Transverse colon (tissue), 4 donors: ENCODE data around the gene SLC39A11. TPM values are rescaled to one million over a fixed set of nuclear protein-coding genes. Genes with fewer than 3 reads are reported as not detected.

ENCODE experiments used
- DNase-seq: peaks from one replicate; pipeline ENCODE4 v3.0.0-alpha.2; 2019
- H3K27ac ChIP-seq, 4 donors: fragments of 200-600 bp; sonication (generic); 2 replicates each; pipeline ENCODE4 v1.5.1; 2016 to 2018; ENCODE audit warnings: inconsistent platforms in 4 of 4
- H3K27me3 ChIP-seq: fragments of 200-600 bp; sonication (generic); 2 replicates; pipeline ENCODE4 v1.5.1; 2017; ENCODE audit warnings: inconsistent platforms
- H3K36me3 ChIP-seq, 4 donors: fragments of 200-600 bp; sonication (generic); 2 replicates each; pipeline ENCODE4 v1.5.1; 2017 to 2019; ENCODE audit warnings: inconsistent platforms in 4 of 4
- H3K4me1 ChIP-seq, 4 donors: fragments of 200-600 bp; sonication (generic); 2 replicates each; pipeline ENCODE4 v1.5.1; 2017 to 2020; ENCODE audit warnings: inconsistent platforms in 4 of 4
- H3K4me3 ChIP-seq, 4 donors: fragments of 200-600 bp; sonication (generic); 1 replicate in 1 of 4; 2 replicates in 3 of 4; pipeline versions ENCODE4 v1.5.1 to v1.6.1; 2017 to 2019; ENCODE audit warnings: inconsistent platforms in 4 of 4
- H3K9me3 ChIP-seq, 2 donors: fragments of 200-600 bp; sonication (generic); 2 replicates each; pipeline ENCODE4 v1.5.1; 2017 to 2019; ENCODE audit warnings: inconsistent platforms in 2 of 2
- CTCF ChIP-seq, 5 experiments: fragments of 200-600 bp in 3 of 5; fragments of 450-650 bp in 2 of 5; sonication (generic) in 3 of 5; IDR thresholded peaks; 1 replicate in 2 of 5; 2 replicates in 3 of 5; pipeline ENCODE4 v1.5.1; 2016 to 2017; ENCODE audit warnings: antibody characterized with exemption in 5 of 5, inconsistent platforms in 3 of 5, mild to moderate bottlenecking in 2 of 5, moderate library complexity in 1 of 5
- EP300 ChIP-seq: sonication (generic); formaldehyde crosslinking; IDR thresholded peaks from one replicate; pipeline ENCODE4 v1.6.1; 2017; ENCODE audit warnings: antibody characterized with exemption, low read depth
- POLR2A ChIP-seq: fragments of 450-650 bp; IDR thresholded peaks from one replicate; pipeline ENCODE4 v1.6.1; 2016; ENCODE audit warnings: antibody characterized with exemption, mild to moderate bottlenecking, moderate library complexity
- POLR2AphosphoS5 ChIP-seq, 3 donors: sonication (generic); formaldehyde crosslinking; IDR thresholded peaks; one replicate each; pipeline ENCODE4 v1.6.1; 2016; ENCODE audit warnings: antibody characterized with exemption in 3 of 3
- whole genome bisulfite sequencing, 2 donors: methylation state at CpG; one replicate each; pipeline ENCODE4 v1.1.5; 2018; ENCODE audit warnings: low coverage in 1 of 2; 5-methylcytosine and 5-hydroxymethylcytosine counted together
- in situ Hi-C, 4 donors: fragments of 200-750 bp; cut with MboI; loops; one replicate each; pipeline versions ENCODE4 v1.15.0 to v1.15.1; 2017; ENCODE audit warnings: low sequenced_read_pairs in 3 of 4, low pct_ligation_motif_present in 1 of 4, low pct_unique_long_range_greater_than_20kb in 1 of 4
- intact Hi-C: fragments of 100-400 bp; cut with DNase I; formaldehyde crosslinking; loops from one replicate; pipeline ENCODE4 v1.15.1; 2023; ENCODE audit warnings: low total_unique reads
- total RNA-seq, 4 donors: library from RNA; depleted of rRNA; stranded (reverse); fragments of >200 nt; gene quantifications; one replicate each; pipeline ENCODE4 v1.1.0, GENCODE V29; 2016

Gene SLC39A11
- total RNA-seq, 4 donors from 2014 or later, result 20.7 to 49.7 (median 33.3) TPM

DNA sequence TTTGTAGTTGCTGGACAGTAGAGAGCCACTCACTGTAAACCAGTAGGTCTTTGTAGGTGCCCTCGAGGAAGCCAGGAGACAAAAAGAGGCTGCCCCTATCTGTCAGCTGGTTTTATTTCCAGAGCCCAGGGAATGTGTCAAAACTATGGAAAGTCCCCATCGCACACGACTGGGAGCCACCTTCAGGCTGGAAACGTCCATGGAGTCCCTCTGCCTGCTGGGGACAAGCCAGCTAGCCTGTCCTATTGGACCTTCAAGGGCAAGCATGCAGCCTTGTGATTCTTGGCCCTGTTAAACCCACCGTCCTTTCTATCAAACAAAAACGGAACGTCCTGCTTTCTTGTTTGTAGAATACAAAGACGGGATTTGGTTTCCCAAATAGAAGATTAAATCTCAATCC, 289.8 kb downstream of the SLC39A11 start:
- no peaks in the 10 kb centered on the region for H3K27me3 ChIP-seq
- no peaks in the 10 kb centered on the region for H3K36me3 ChIP-seq
- DNase-seq, result no peak
- H3K27ac ChIP-seq, result no peak overlapping the region
- WGBS, 2 donors, result 80 to 83% methylated on average over 4 to 8 of the region's 8 CpGs
- intact Hi-C loops, result no loop called here
- no peaks in the 10 kb centered on the region for H3K4me1 ChIP-seq
- no peak overlapping the region for H3K4me3 ChIP-seq
- TF ChIP-seq POLR2A, result no peak
- TF ChIP-seq EP300, result no peak
- no peak for TF ChIP-seq CTCF (IDR thresholded peaks at IDR 0.05)
- no peak for TF ChIP-seq POLR2AphosphoS5 (IDR thresholded peaks at IDR 0.05)
- in situ Hi-C loops, result no loop called here
- peaks cover 5% of the 10 kb centered on the region in 2 donors for H3K9me3 ChIP-seq

GRCh38 chr17:72797142-72797541, 295.3 kb downstream of the SLC39A11 start:
- Histone ChIP-seq H3K27ac (no peak overlapping the region), H3K9me3 (peaks cover 5% of the 10 kb centered on the region in 2 donors), H3K4me1 (no peaks in the 10 kb centered on the region), H3K36me3 (no peaks in the 10 kb centered on the region), H3K27me3 (no peaks in the 10 kb centered on the region), H3K4me3 (no peak overlapping the region)
- in situ Hi-C loops (no loop called here), intact Hi-C loops (no loop called here)
- 89 to 100% methylated on average over 2 of the region's 2 CpGs for WGBS, 2 donors
- TF ChIP-seq EP300, result no peak
- TF ChIP-seq CTCF (IDR thresholded peaks at IDR 0.05), result no peak
- TF ChIP-seq POLR2A, result no peak
- TF ChIP-seq POLR2AphosphoS5 (IDR thresholded peaks at IDR 0.05), result no peak
- no peak for DNase-seq

GRCh38 chr17:72795941-72796340, 296.5 kb downstream of the SLC39A11 start:
- H3K27me3 ChIP-seq, result no peaks in the 10 kb centered on the region
- WGBS, 2 donors, result 85 to 90% methylated on average over 2 to 5 of the region's 5 CpGs
- no peak overlapping the region for H3K4me3 ChIP-seq
- in situ Hi-C loops, result no loop called here
- H3K4me1 ChIP-seq, result no peaks in the 10 kb centered on the region
- TF ChIP-seq POLR2A (no peak), CTCF (IDR thresholded peaks at IDR 0.05) (no peak), POLR2AphosphoS5 (IDR thresholded peaks at IDR 0.05) (no peak), EP300 (no peak)
- intact Hi-C loops, result no loop called here
- H3K27ac ChIP-seq, result no peak overlapping the region
- H3K36me3 ChIP-seq, result no peaks in the 10 kb centered on the region
- no peak for DNase-seq
- peaks cover 5 to 7% of the 10 kb centered on the region in 2 donors for H3K9me3 ChIP-seq

GRCh38 chr17:72794152-72794551, 298.3 kb downstream of the SLC39A11 start:
- Histone ChIP-seq H3K36me3 (no peaks in the 10 kb centered on the region), H3K4me3 (no peak overlapping the region), H3K4me1 (no peaks in the 10 kb centered on the region), H3K27ac (no peak overlapping the region), H3K9me3 (peaks cover 0 to 2% of the 10 kb centered on the region in 2 donors), H3K27me3 (no peaks in the 10 kb centered on the region)
- in situ Hi-C loops, result no loop called here
- no peak for DNase-seq
- WGBS, 2 donors, result 91 to 92% methylated on average over 5 of the region's 5 CpGs
- TF ChIP-seq EP300, result no peak
- TF ChIP-seq CTCF (IDR thresholded peaks at IDR 0.05), result no peak
- TF ChIP-seq POLR2A, result no peak
- no peak for TF ChIP-seq POLR2AphosphoS5 (IDR thresholded peaks at IDR 0.05)
- intact Hi-C loops, result no loop called here
